Activated naive CD8-positive, alpha-beta T cell treated with anti-CD3 and anti-CD28 coated beads for 36 hours (primary cell): Measurements from ENCODE around the gene ABCC12. TPM values are rescaled to one million over a fixed set of nuclear protein-coding genes. Genes with fewer than 3 reads are reported as not detected.
"Not testable (repeated sequence)": the region's sequence is repeated elsewhere in the genome, so short reads cannot be mapped to it uniquely, and the experiment has no call there.

Experiments
- DNase-seq: peaks from one replicate; pipeline ENCODE4 v3.0.0; 2021
- H3K27ac Mint-ChIP-seq: one replicate; pipeline ENCODE4 v1.8.0; 2022; ENCODE audit warnings: mild to moderate bottlenecking, moderate library complexity, mixed read lengths
- H3K27me3 Mint-ChIP-seq: one replicate; pipeline ENCODE4 v1.8.0; 2022; ENCODE audit warnings: mild to moderate bottlenecking, mixed read lengths
- H3K36me3 Mint-ChIP-seq: one replicate; pipeline ENCODE4 v1.8.0; 2021; ENCODE audit warnings: mild to moderate bottlenecking, mixed read lengths
- H3K4me1 Mint-ChIP-seq: one replicate; pipeline ENCODE4 v1.8.0; 2021; ENCODE audit warnings: mixed read lengths
- H3K4me3 Mint-ChIP-seq: one replicate; pipeline ENCODE4 v1.8.0; 2022; ENCODE audit warnings: mild to moderate bottlenecking, moderate library complexity, mixed read lengths
- H3K9me3 Mint-ChIP-seq: one replicate; pipeline ENCODE4 v1.8.0; 2022; ENCODE audit warnings: mixed read lengths
- total RNA-seq, 2 experiments: library from RNA; stranded (reverse); gene quantifications; one replicate each; pipeline ENCODE4 v1.2.3, GENCODE V29; 2021

ABCC12 gene
- not detected for total RNA-seq

- Mint-ChIP-seq H3K4me3 (no peak within 1 kb of the TSS), H3K9me3 (no peaks in the 10 kb centered on the region)
- no peak for DNase-seq
Observed at GRCh38 chr16:48155926-48156789, at the start of gene ABCC12. Gene ABCC12, minus strand, starts transcription at chr16:48155993. Its CDS starts 9,569 bp downstream, at chr16:48146424.

DNA sequence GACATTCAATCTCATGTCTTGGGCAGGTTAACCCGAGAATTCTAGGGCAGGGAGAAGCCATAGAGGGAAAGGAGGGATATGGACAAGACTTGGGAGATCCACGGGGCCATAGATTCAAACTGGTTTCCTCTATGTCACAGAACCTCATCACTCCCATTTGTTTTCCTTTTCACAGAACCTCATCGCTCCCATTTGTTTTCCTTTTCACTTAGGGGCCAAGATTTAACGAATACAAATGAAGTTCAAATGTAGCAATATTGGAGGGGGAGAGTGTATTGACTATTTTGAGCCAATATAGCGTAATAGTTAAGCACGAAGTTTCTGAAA, 49.0 kb upstream of the ABCC12 start:
- no peaks in the 10 kb centered on the region for H3K36me3 Mint-ChIP-seq
- H3K9me3 Mint-ChIP-seq = no peaks in the 10 kb centered on the region
- H3K4me3 Mint-ChIP-seq = no peak overlapping the region
- no peak overlapping the region for H3K27ac Mint-ChIP-seq
- H3K4me1 Mint-ChIP-seq = no peaks in the 10 kb centered on the region
- peaks cover 13% of the 10 kb centered on the region for H3K27me3 Mint-ChIP-seq
- DNase-seq = no peak

More at GRCh38 chr16:48155926-48156789, at the start of gene ABCC12:
- Mint-ChIP-seq H3K36me3 (no peaks in the 10 kb centered on the region), H3K27ac (no peak within 1 kb of the TSS), H3K27me3 (peaks cover 59% of the 10 kb centered on the region), H3K4me1 (peaks cover 27% of the 10 kb centered on the region)

DNA sequence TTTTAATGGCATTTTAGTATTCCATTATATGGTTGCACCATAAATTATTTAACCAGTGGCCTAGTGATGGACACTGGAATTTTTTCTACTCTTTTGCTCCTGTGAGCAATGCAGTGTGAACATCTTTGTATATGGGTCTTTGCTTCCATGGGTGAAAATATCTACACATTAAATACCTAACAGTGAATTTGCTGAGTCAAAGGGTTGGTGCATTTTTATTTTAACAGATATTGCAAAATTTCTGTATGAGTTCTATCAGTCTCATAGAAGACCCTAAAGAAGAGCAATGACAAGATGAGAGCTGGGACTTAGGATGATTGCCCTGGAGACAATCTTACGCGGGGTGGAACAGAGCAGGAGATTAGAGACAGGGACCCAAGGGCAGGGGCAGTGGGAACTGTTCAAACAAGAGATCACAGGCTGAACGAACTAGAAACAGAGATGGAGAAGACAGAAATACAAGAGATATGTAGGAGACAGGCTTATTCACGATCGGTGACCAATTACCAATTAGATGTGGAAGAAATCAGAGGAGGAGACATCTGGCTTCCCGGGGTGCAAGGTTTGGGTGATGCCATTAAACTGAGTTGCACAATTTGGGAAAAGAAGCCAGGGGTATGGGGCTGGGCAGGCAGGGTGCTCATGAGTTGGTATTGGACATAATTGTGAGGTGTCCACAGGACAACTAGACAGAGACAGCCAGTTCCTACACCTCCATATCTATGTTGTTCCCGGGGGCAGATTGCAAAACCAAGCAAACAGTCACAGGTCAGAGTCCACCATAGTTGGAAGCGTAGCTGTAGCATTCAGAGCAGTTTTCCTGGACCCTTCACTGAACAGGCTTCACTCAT, 48.4 kb upstream of the ABCC12 start:
- DNase-seq = no peak
- Mint-ChIP-seq H3K9me3 (no peaks in the 10 kb centered on the region), H3K4me3 (no peak overlapping the region), H3K27ac (no peak overlapping the region), H3K27me3 (peaks cover 13% of the 10 kb centered on the region), H3K4me1 (no peaks in the 10 kb centered on the region), H3K36me3 (no peaks in the 10 kb centered on the region)

- Mint-ChIP-seq H3K9me3 (no peaks in the 10 kb centered on the region), H3K36me3 (no peaks in the 10 kb centered on the region), H3K27me3 (peaks cover 4% of the 10 kb centered on the region), H3K4me1 (no peaks in the 10 kb centered on the region), H3K4me3 (no peak overlapping the region), H3K27ac (no peak overlapping the region)
- DNase-seq = no peak
Observed at GRCh38 chr16:48201515-48202201, 45.9 kb upstream of the ABCC12 start.

GRCh38 chr16:48197294-48197693, 41.5 kb upstream of the ABCC12 start:
- Mint-ChIP-seq H3K4me1 (no peaks in the 10 kb centered on the region), H3K27ac (no peak overlapping the region), H3K36me3 (no peaks in the 10 kb centered on the region)

DNA sequence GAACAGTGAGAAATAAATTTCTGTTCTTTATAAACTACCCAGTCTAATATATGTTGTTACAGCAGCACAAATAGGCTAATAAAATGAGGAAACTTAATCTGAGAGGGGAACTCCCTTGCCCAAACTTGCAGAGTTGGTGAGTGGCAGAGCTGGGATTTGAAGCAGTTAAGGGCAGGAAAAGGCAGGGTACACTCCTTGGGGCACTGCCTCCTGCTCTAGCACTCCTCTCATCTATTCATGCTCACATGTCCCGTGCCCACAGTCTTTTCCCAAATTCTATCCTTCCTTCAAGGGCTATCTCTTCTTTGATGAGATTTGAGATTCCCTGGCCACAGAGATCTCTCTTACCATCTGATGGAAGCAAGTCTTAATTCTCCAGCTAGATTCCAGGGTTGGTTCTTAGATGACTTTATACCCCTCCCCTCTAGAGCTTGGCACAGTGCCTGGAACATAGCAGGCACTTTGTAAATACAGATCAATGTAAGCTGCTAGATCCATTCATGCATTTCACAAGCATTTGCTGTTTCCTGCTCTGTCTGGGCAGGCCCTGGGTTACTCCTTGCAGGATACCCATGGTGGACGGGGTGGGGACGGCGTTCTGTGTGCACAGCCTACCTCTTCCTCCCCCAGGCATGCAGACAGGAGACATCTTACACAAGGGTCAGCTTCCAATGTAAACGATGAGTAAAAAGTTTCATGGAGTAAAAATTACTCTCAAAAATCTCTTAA, 39.2 kb upstream of the ABCC12 start:
- Mint-ChIP-seq H3K9me3 (no peaks in the 10 kb centered on the region), H3K4me3 (no peak overlapping the region), H3K27ac (no peak overlapping the region), H3K4me1 (no peaks in the 10 kb centered on the region), H3K36me3 (no peaks in the 10 kb centered on the region), H3K27me3 (no peaks in the 10 kb centered on the region)
- DNase-seq = no peak

More at GRCh38 chr16:48197294-48197693, 41.5 kb upstream of the ABCC12 start:
- Mint-ChIP-seq H3K9me3 (no peaks in the 10 kb centered on the region), H3K4me3 (no peak overlapping the region), H3K27me3 (no peaks in the 10 kb centered on the region)
- DNase-seq = no peak

GRCh38 chr16:48193846-48194245, 38.1 kb upstream of the ABCC12 start:
- H3K9me3 Mint-ChIP-seq = no peaks in the 10 kb centered on the region

GRCh38 chr16:48188449-48189102, 32.8 kb upstream of the ABCC12 start:
- no peaks in the 10 kb centered on the region for H3K27me3 Mint-ChIP-seq
- DNase-seq = no peak
- no peaks in the 10 kb centered on the region for H3K36me3 Mint-ChIP-seq
- H3K4me1 Mint-ChIP-seq = peaks cover 10% of the 10 kb centered on the region
- H3K27ac Mint-ChIP-seq = no peak overlapping the region
- no peak overlapping the region for H3K4me3 Mint-ChIP-seq
- no peaks in the 10 kb centered on the region for H3K9me3 Mint-ChIP-seq

More at GRCh38 chr16:48193846-48194245, 38.1 kb upstream of the ABCC12 start:
- Mint-ChIP-seq H3K4me1 (no peaks in the 10 kb centered on the region), H3K27me3 (no peaks in the 10 kb centered on the region), H3K4me3 (no peak overlapping the region), H3K27ac (no peak overlapping the region), H3K36me3 (no peaks in the 10 kb centered on the region)
- no peak for DNase-seq

DNA sequence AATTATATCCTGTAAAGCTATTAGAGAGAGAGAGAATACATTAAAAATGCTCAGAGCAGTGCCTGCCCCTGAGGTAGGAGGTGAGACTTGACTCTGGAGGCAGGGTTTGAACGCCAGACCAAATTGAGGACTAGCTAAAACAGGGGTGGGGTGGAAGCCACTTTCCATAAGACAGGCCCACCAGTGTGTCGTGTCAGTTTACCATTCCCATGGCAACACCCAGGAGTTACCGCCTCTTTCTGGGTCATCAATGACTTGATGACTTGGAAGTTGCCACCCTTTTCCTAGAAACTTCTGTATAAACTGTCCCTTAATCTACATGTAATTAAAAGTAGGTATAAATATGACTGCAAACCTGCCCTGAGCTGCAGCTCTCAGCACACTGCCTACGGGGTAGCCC, 32.0 kb upstream of the ABCC12 start:
- H3K27me3 Mint-ChIP-seq = no peaks in the 10 kb centered on the region
- H3K4me3 Mint-ChIP-seq = no peak overlapping the region
- no peaks in the 10 kb centered on the region for H3K9me3 Mint-ChIP-seq
- H3K36me3 Mint-ChIP-seq = no peaks in the 10 kb centered on the region
- DNase-seq = no peak
- H3K27ac Mint-ChIP-seq = no peak overlapping the region
- peaks cover 10% of the 10 kb centered on the region for H3K4me1 Mint-ChIP-seq

DNA sequence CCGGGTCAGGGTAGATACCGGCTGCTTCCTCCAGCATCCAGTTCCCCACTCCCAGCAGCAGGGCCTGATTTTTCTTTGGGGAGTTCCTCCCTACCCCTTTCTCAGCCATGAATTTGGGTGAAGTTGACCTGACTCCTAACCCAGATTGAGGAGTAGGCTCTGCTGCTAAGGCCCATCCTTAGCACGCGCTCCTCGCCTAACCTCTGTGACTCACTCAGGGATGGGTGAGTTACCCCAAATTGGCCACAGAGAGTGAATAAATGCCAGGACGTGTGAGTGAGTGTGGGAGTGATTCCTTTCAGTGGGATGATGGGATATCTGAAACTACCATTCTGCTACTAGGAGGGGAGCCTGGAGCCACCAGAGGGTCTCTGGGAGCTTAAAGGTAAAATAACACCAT, 28.9 kb upstream of the ABCC12 start:
- no peaks in the 10 kb centered on the region for H3K36me3 Mint-ChIP-seq
- H3K4me3 Mint-ChIP-seq = no peak overlapping the region
- no peaks in the 10 kb centered on the region for H3K27me3 Mint-ChIP-seq
- no peak overlapping the region for H3K27ac Mint-ChIP-seq
- DNase-seq = no peak
- no peaks in the 10 kb centered on the region for H3K9me3 Mint-ChIP-seq
- peaks cover 10% of the 10 kb centered on the region for H3K4me1 Mint-ChIP-seq

DNA sequence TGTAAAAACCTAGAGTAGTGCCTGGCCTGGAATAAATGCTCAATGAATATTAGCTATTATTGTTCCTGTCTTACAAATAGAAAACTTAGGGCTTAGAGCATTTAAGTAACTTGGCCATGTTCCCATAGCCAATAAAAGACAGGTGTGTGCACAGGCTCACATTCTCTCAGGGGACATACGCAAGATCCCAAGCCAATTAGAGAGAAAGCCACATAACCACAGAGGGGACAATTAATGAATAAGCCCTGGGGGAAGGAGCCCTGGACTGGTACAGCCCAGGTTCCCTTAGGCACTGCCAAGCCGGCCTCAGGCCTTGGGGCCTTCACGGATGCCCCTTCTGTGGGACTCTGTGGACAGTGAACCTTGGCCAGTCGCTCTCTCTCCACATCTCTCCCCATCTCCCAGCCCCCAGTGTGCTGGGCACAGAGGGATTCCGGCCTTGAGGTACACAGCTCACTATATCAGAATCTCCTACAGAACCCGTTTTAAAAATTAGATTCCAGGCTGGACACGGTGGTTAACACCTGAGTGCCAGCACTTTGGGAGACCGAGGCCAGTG, 27.3 kb upstream of the ABCC12 start:
- H3K4me3 Mint-ChIP-seq = no peak overlapping the region
- H3K4me1 Mint-ChIP-seq = peaks cover 5% of the 10 kb centered on the region
- no peaks in the 10 kb centered on the region for H3K9me3 Mint-ChIP-seq
- DNase-seq = no peak
- no peaks in the 10 kb centered on the region for H3K36me3 Mint-ChIP-seq
- H3K27ac Mint-ChIP-seq = no peak overlapping the region
- no peaks in the 10 kb centered on the region for H3K27me3 Mint-ChIP-seq

DNA sequence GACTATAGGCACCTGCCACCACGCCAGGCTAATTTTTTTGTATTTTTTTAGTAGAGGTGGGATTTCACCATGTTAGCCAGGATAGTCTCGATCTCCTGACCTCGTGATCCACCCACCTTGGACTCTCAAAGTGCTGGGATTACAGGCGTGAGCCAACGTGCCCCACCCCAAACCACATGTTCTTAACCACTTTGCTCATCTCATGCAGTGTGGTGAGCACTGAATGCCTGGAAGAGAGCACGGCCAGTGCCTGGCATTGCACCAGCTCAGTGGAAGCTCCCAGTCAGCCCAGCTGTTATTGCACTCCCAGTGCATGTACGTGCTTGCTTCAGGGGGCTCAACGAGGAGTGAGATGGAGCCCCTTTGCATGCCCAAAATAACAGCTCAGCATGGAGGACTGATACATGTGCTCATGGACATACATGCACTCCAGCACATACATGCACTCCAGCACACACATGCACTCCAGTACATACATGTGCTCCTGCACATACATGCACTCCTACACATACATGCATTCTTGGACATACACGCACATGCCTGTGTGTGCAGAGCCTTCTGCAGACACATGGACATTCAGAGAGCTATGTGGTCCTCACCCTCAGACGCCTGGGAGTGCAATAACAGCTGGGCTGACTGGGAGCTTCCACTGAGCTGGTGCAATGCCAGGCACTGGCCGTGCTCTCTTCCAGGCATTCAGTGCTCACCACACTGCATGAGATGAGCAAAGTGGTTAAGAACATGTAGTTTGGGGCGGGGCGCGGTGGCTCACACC, 26.1 kb upstream of the ABCC12 start:
- not testable (repeated sequence) for DNase-seq, H3K27ac Mint-ChIP-seq, H3K4me1 Mint-ChIP-seq, H3K4me3 Mint-ChIP-seq, H3K9me3 Mint-ChIP-seq, H3K27me3 Mint-ChIP-seq, H3K36me3 Mint-ChIP-seq

DNA sequence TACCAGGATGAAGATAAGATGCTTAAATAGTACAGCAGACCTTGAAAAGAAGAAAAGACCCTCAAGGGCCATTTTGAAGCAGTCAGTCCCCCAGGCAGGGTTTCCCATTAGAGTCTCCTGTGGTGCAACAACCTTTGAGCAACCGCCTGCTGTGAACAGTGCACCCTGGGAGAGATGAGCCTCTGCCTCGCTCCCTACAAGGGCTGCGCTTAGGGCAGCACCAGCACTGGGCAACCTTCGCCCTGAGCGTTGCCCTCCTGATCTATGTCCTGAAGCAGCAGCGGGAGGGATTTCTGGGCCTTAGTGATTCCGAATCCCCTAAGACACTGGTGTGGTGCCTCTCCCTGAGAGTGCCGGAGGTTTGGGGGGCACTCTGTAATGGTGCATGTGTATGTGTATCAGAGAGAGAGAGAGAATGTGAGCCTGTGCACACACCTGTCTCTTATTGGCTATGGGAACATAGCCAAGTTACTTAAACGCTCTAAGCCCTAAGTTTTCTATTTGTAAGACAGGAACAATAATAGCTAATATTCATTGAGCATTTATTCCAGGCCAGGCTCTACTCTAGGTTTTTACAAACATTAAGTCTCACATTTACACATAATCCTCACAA, 25.2 kb upstream of the ABCC12 start:
- Mint-ChIP-seq H3K36me3 (no peaks in the 10 kb centered on the region), H3K27ac (no peak overlapping the region), H3K4me1 (peaks cover 3% of the 10 kb centered on the region), H3K4me3 (no peak overlapping the region), H3K27me3 (peaks cover 4% of the 10 kb centered on the region), H3K9me3 (no peaks in the 10 kb centered on the region)
- no peak for DNase-seq
